Mammary epithelial cell (primary cell): ENCODE results near the gene CCSER2.

Experiments
- EZH2 ChIP-seq: IDR thresholded peaks from 2 replicates; pipeline ENCODE4 v1.6.1; 2012; ENCODE audit warnings: low read length, inconsistent platforms, borderline replicate concordance
- TF ChIP-seq, protein P1 (sequence below), 2 donors: IDR thresholded peaks in 1 of 2; conservative IDR thresholded peaks in 1 of 2; 2 replicates each; pipeline ENCODE4 v1.5.1; 2011 to 2012; ENCODE audit warnings: inconsistent platforms in 2 of 2, low read length in 2 of 2, mild to moderate bottlenecking in 2 of 2, control low read depth in 1 of 2, low read depth in 1 of 2; ENCODE audit not compliant: insufficient read depth in 1 of 2; ENCODE audit errors: extremely low read depth in 1 of 2

DNA sequence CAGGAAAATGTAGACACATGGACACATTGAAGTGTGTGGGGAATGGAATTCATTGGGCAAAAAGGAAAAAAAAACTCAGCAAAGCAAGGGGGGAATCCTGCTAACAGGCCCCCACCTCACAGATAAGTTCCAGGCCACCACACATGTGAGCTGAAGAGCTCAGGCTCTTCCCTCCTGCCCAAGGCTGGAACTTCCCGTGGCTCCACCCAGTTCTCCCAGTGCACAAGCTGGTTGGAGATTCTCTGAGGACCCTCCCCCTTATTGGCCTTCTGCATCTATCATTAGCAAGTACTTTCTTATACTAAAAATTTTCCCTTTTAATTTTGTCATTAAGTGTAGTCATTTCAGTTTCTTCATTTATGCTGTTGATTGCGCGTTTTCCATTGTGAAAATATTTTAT is 190.8 kb downstream of the CCSER2 start:
- TF ChIP-seq, protein P1, sequence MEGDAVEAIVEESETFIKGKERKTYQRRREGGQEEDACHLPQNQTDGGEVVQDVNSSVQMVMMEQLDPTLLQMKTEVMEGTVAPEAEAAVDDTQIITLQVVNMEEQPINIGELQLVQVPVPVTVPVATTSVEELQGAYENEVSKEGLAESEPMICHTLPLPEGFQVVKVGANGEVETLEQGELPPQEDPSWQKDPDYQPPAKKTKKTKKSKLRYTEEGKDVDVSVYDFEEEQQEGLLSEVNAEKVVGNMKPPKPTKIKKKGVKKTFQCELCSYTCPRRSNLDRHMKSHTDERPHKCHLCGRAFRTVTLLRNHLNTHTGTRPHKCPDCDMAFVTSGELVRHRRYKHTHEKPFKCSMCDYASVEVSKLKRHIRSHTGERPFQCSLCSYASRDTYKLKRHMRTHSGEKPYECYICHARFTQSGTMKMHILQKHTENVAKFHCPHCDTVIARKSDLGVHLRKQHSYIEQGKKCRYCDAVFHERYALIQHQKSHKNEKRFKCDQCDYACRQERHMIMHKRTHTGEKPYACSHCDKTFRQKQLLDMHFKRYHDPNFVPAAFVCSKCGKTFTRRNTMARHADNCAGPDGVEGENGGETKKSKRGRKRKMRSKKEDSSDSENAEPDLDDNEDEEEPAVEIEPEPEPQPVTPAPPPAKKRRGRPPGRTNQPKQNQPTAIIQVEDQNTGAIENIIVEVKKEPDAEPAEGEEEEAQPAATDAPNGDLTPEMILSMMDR (conservative IDR thresholded peaks at IDR 0.05 in 1 of 2, IDR thresholded peaks at IDR 0.05 in 1 of 2; ENCODE audit: extremely low read depth in 1 of 2, insufficient read depth in 1 of 2, low read depth in 1 of 2, low read length in 2 of 2), result no peak
- TF ChIP-seq EZH2, result no peak
